SK-N-SH treated with all-trans-retinoic acid at 6 μM for 48 hours (cell line): ENCODE data around the gene CHST9.
"Not testable (repeated sequence)": the region's sequence is repeated elsewhere in the genome, so short reads cannot be mapped to it uniquely, and the experiment has no call there.

ENCODE experiments used
- ATAC-seq: fragments of 200-7000 bp; cut with Tn5 transposase; 3 replicates; pipeline ENCODE4 v1.9.1; 2020; ENCODE audit warnings: mild to moderate bottlenecking, moderate library complexity
- ARNTL ChIP-seq: fragments of 450-650 bp; formaldehyde crosslinking; IDR thresholded peaks from 2 replicates; pipeline ENCODE4 v1.5.0; 2020; ENCODE audit warnings: low read depth, mild to moderate bottlenecking, moderate library complexity, borderline replicate concordance
- BACH2 ChIP-seq: fragments of 250-450 bp; sonication (Bioruptor Pico); IDR thresholded peaks from 2 replicates; pipeline ENCODE4 v1.9.0; 2021; ENCODE audit warnings: mild to moderate bottlenecking, borderline replicate concordance
- CSDC2 ChIP-seq: fragments of 250-450 bp; sonication (Bioruptor Pico); IDR thresholded peaks from 2 replicates; pipeline ENCODE4 v1.5.0; 2020; ENCODE audit warnings: mild to moderate bottlenecking, moderate library complexity
- ESRRG ChIP-seq: fragments of 250-450 bp; sonication (Bioruptor Pico); IDR thresholded peaks from 2 replicates; pipeline ENCODE4 v1.6.1; 2021; ENCODE audit warnings: mild to moderate bottlenecking
- GLIS3 ChIP-seq: fragments of 250-450 bp; sonication (Bioruptor Pico); IDR thresholded peaks from 2 replicates; pipeline ENCODE4 v1.5.0; 2020; ENCODE audit warnings: mild to moderate bottlenecking, moderate library complexity
- ISL1 ChIP-seq: fragments of 250-450 bp; sonication (Bioruptor Pico); IDR thresholded peaks from 2 replicates; pipeline ENCODE4 v2.1.2; 2022; ENCODE audit warnings: mild to moderate bottlenecking, moderate library complexity
- OSR1 ChIP-seq: fragments of 250-450 bp; sonication (Bioruptor Pico); IDR thresholded peaks from 2 replicates; pipeline ENCODE4 v1.8.0; 2022; ENCODE audit warnings: moderate library complexity, mild to moderate bottlenecking, inconsistent platforms
- PATZ1 ChIP-seq: fragments of 250-450 bp; sonication (Bioruptor Pico); IDR thresholded peaks from 2 replicates; pipeline ENCODE4 v1.8.0; 2020; ENCODE audit warnings: mild to moderate bottlenecking, moderate library complexity, borderline replicate concordance
- POU6F1 ChIP-seq: fragments of 250-450 bp; sonication (Bioruptor Pico); IDR thresholded peaks from 2 replicates; pipeline ENCODE4 v1.8.0; 2021; ENCODE audit warnings: low read depth, mild to moderate bottlenecking, moderate library complexity, borderline replicate concordance
- PPARA ChIP-seq: fragments of 250-450 bp; sonication (Bioruptor Pico); IDR thresholded peaks from 2 replicates; pipeline ENCODE4 v1.5.0; 2020; ENCODE audit warnings: mild to moderate bottlenecking, borderline replicate concordance
- RARB ChIP-seq: fragments of 250-450 bp; sonication (Bioruptor Pico); IDR thresholded peaks from 2 replicates; pipeline ENCODE4 v1.8.0; 2021; ENCODE audit warnings: mild to moderate bottlenecking, moderate library complexity
- SNAI2 ChIP-seq: fragments of 250-450 bp; sonication (Bioruptor Pico); IDR thresholded peaks from 2 replicates; pipeline ENCODE4 v1.5.0; 2020; ENCODE audit warnings: mild to moderate bottlenecking, moderate library complexity
- TCF4 ChIP-seq: fragments of 250-450 bp; sonication (Bioruptor Pico); IDR thresholded peaks from 2 replicates; pipeline ENCODE4 v1.8.0; 2021; ENCODE audit warnings: mild to moderate bottlenecking, moderate library complexity, borderline replicate concordance
- TOX ChIP-seq: fragments of 250-450 bp; sonication (Bioruptor Pico); IDR thresholded peaks from 2 replicates; pipeline ENCODE4 v1.8.0; 2021; ENCODE audit warnings: mild to moderate bottlenecking, moderate library complexity, borderline replicate concordance
- TSHZ2 ChIP-seq: fragments of 250-450 bp; sonication (Bioruptor Pico); IDR thresholded peaks from 2 replicates; pipeline ENCODE4 v1.5.0; 2020; ENCODE audit warnings: mild to moderate bottlenecking, moderate library complexity
- ZC3H10 ChIP-seq: fragments of 250-450 bp; sonication (Bioruptor Pico); IDR thresholded peaks from 2 replicates; pipeline ENCODE4 v1.5.1; 2021; ENCODE audit warnings: mild to moderate bottlenecking, moderate library complexity
- ZFP3 ChIP-seq: fragments of 250-450 bp; sonication (Bioruptor Pico); IDR thresholded peaks from 2 replicates; pipeline ENCODE4 v1.5.0; 2020; ENCODE audit warnings: mild to moderate bottlenecking, moderate library complexity
- ZFP30 ChIP-seq: fragments of 450-650 bp; formaldehyde crosslinking; IDR thresholded peaks from 2 replicates; pipeline ENCODE4 v1.5.0; 2022; ENCODE audit warnings: mild to moderate bottlenecking, moderate library complexity
- ZNF565 ChIP-seq: fragments of 450-650 bp; formaldehyde crosslinking; conservative IDR thresholded peaks from 2 replicates; pipeline ENCODE4 v1.5.0; 2020; ENCODE audit warnings: low read depth, mild to moderate bottlenecking, moderate library complexity
- ZNF70 ChIP-seq: fragments of 450-650 bp; formaldehyde crosslinking; IDR thresholded peaks from 2 replicates; pipeline ENCODE4 v1.5.0; 2020; ENCODE audit warnings: mild to moderate bottlenecking, moderate library complexity
- ZNF8 ChIP-seq: fragments of 450-650 bp; formaldehyde crosslinking; IDR thresholded peaks from 2 replicates; pipeline ENCODE4 v1.5.0; 2020; ENCODE audit warnings: mild to moderate bottlenecking, moderate library complexity
- TF ChIP-seq, protein P1 (sequence below): fragments of 250-450 bp; sonication (Bioruptor Pico); IDR thresholded peaks from 2 replicates; pipeline ENCODE4 v1.5.1; 2021; ENCODE audit warnings: mild to moderate bottlenecking, moderate library complexity
- TF ChIP-seq, protein P2 (sequence below): fragments of 250-450 bp; sonication (Bioruptor Pico); IDR thresholded peaks from 2 replicates; pipeline ENCODE4 v1.5.1; 2020; ENCODE audit warnings: low read depth, mild to moderate bottlenecking, moderate library complexity

CHST9 gene

DNA sequence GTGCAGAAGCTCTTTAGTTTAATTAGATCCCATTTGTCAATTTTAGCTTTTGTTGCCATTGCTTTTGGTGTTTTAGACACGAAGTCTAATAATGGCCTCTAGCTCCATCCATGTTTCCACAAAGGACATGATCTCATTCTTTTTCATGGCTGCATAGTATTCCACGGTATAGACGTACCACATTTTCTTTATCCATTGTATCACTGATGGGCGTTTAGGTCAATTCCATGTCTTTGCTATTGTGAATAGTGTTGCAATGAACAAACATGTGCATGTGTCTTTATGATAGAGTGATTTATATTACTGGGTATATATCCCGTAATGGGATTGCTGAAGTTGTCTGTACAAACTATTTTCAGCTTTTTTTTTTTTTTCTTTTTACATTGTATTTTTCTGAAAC, 35.9 kb downstream of the CHST9 start:
- TF ChIP-seq ZNF8: peak; percentile 99
- not testable (repeated sequence) for ATAC-seq

DNA sequence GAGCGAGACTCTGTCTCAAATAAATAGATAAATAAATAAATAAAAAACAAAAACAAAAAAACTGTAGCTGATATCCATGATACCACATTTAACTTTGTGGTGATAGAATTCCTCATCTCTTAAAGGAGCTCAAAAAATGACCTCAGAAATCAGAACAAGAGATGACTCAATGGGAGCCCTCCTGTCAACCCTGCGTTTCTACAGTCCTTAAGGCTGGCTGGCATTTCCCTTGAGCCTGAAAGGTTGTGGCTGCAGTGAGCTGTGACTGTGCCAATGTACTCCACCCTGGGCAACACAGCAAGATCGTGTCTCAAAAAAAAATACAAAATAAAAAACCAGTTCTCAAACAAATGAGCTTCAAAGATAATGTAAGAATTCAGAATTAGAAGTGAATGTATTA, 40.4 kb downstream of the CHST9 start:
- TF ChIP-seq ZFP3 (CRISPR knock-in tag): no peak
- TF ChIP-seq ESRRG: no peak
- no peak for TF ChIP-seq ZC3H10
- TF ChIP-seq ZNF70: no peak
- no peak for TF ChIP-seq TSHZ2 (CRISPR knock-in tag)
- TF ChIP-seq ZFP30 (CRISPR knock-in tag): no peak
- TF ChIP-seq OSR1 (CRISPR knock-in tag): no peak
- TF ChIP-seq BACH2: no peak
- TF ChIP-seq POU6F1 (CRISPR knock-in tag): no peak
- TF ChIP-seq ZNF565 (CRISPR knock-in tag): no peak
- no peak for TF ChIP-seq CSDC2 (CRISPR knock-in tag)
- TF ChIP-seq GLIS3 (CRISPR knock-in tag): no peak
- TF ChIP-seq RARB (CRISPR knock-in tag): no peak
- TF ChIP-seq TOX (CRISPR knock-in tag): no peak
- TF ChIP-seq TCF4 (CRISPR knock-in tag): no peak
- TF ChIP-seq PATZ1 (CRISPR knock-in tag): no peak
- no peak for TF ChIP-seq SNAI2

GRCh38 chr18:27143580-27144287, 41.4 kb downstream of the CHST9 start:
- TF ChIP-seq ISL1 (CRISPR knock-in tag): no peak
- no peak for TF ChIP-seq PATZ1 (CRISPR knock-in tag)
- TF ChIP-seq ZFP3 (CRISPR knock-in tag): no peak
- TF ChIP-seq, protein P1, sequence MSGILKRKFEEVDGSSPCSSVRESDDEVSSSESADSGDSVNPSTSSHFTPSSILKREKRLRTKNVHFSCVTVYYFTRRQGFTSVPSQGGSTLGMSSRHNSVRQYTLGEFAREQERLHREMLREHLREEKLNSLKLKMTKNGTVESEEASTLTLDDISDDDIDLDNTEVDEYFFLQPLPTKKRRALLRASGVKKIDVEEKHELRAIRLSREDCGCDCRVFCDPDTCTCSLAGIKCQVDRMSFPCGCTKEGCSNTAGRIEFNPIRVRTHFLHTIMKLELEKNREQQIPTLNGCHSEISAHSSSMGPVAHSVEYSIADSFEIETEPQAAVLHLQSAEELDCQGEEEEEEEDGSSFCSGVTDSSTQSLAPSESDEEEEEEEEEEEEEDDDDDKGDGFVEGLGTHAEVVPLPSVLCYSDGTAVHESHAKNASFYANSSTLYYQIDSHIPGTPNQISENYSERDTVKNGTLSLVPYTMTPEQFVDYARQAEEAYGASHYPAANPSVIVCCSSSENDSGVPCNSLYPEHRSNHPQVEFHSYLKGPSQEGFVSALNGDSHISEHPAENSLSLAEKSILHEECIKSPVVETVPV (CRISPR knock-in tag): no peak
- TF ChIP-seq PPARA (CRISPR knock-in tag): no peak
- no peak for TF ChIP-seq BACH2
- no peak for TF ChIP-seq ZNF8
- no peak for TF ChIP-seq ZNF565 (CRISPR knock-in tag)
- TF ChIP-seq, protein P2, sequence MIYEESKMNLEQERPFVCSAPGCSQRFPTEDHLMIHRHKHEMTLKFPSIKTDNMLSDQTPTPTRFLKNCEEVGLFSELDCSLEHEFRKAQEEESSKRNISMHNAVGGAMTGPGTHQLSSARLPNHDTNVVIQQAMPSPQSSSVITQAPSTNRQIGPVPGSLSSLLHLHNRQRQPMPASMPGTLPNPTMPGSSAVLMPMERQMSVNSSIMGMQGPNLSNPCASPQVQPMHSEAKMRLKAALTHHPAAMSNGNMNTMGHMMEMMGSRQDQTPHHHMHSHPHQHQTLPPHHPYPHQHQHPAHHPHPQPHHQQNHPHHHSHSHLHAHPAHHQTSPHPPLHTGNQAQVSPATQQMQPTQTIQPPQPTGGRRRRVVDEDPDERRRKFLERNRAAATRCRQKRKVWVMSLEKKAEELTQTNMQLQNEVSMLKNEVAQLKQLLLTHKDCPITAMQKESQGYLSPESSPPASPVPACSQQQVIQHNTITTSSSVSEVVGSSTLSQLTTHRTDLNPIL (CRISPR knock-in tag): no peak
- no peak for TF ChIP-seq GLIS3 (CRISPR knock-in tag)
- no peak for TF ChIP-seq ARNTL
- no peak for TF ChIP-seq ZNF70
- TF ChIP-seq CSDC2 (CRISPR knock-in tag): no peak
- TF ChIP-seq ZFP30 (CRISPR knock-in tag): no peak
- no peak for TF ChIP-seq SNAI2
- TF ChIP-seq POU6F1 (CRISPR knock-in tag): no peak
- TF ChIP-seq RARB (CRISPR knock-in tag): no peak
- TF ChIP-seq TCF4 (CRISPR knock-in tag): no peak
- no peak for TF ChIP-seq ESRRG
- ATAC-seq: no peak

More for the DNA sequence above, 40.4 kb downstream of the CHST9 start:
- ATAC-seq: no peak
